HepG2 (cell line): Measurements from ENCODE around the gene BIRC5. TPM values are rescaled to one million over a fixed set of nuclear protein-coding genes. Genes with fewer than 3 reads are reported as not detected.

Experiments used
- ATF2 ChIP-seq: sonication (generic); formaldehyde crosslinking; IDR thresholded peaks from 2 replicates; pipeline ENCODE4 v1.4.0; 2020; ENCODE audit warnings: missing genetic modification reagents
- BCL3 ChIP-seq: sonication (generic); formaldehyde crosslinking; IDR thresholded peaks from 2 replicates; pipeline ENCODE4 v1.5.1; 2020; ENCODE audit warnings: mild to moderate bottlenecking, missing genetic modification reagents, moderate library complexity
- GMEB1 ChIP-seq: sonication (generic); formaldehyde crosslinking; IDR thresholded peaks from 2 replicates; pipeline ENCODE4 v1.5.1; 2020; ENCODE audit warnings: missing genetic modification reagents, mild to moderate bottlenecking, borderline replicate concordance
- HIC2 ChIP-seq: sonication (generic); formaldehyde crosslinking; IDR thresholded peaks from 2 replicates; pipeline ENCODE4 v1.9.0; 2022; ENCODE audit warnings: low read depth, missing genetic modification reagents
- HMGXB4 ChIP-seq, 2 experiments: sonication (generic) in 1 of 2; formaldehyde crosslinking in 1 of 2; IDR thresholded peaks; 2 replicates each; pipeline versions ENCODE4 v1.4.0 to v1.6.1; 2018 to 2020; ENCODE audit warnings: missing genetic modification reagents in 2 of 2, borderline replicate concordance in 1 of 2, low read depth in 1 of 2, mild to moderate bottlenecking in 1 of 2, missing biosample characterization in 1 of 2
- HOMEZ ChIP-seq: IDR thresholded peaks from 2 replicates; pipeline ENCODE4 v1.6.1; 2016; ENCODE audit warnings: low read depth
- KDM4B ChIP-seq: sonication (generic); formaldehyde crosslinking; IDR thresholded peaks from 2 replicates; pipeline ENCODE4 v1.4.0; 2020; ENCODE audit warnings: missing genetic modification reagents
- PHF8 ChIP-seq: sonication (generic); formaldehyde crosslinking; IDR thresholded peaks from 2 replicates; pipeline ENCODE4 v1.5.0; 2020; ENCODE audit warnings: missing genetic modification reagents
- PRMT3 ChIP-seq: sonication (generic); formaldehyde crosslinking; IDR thresholded peaks from 2 replicates; pipeline ENCODE4 v1.8.1; 2022; ENCODE audit warnings: low read depth, mild to moderate bottlenecking, moderate library complexity, missing genetic modification reagents, borderline replicate concordance
- RXRA ChIP-seq: sonication (generic); formaldehyde crosslinking; IDR thresholded peaks from 2 replicates; pipeline ENCODE4 v1.5.1; 2020; ENCODE audit warnings: missing genetic modification reagents
- SRSF1 ChIP-seq: fragments of 200-400 bp; formaldehyde crosslinking; optimal IDR thresholded peaks from 2 replicates; pipeline ENCODE3; 2017; ENCODE audit warnings: mild to moderate bottlenecking, low read depth, low read length, moderate library complexity
- TAF1 ChIP-seq: sonication (generic); formaldehyde crosslinking; IDR thresholded peaks from 2 replicates; pipeline ENCODE4 v1.4.0; 2020; ENCODE audit warnings: missing genetic modification reagents
- ZNF230 ChIP-seq: sonication (generic); formaldehyde crosslinking; IDR thresholded peaks from 2 replicates; pipeline ENCODE4 v1.4.0; 2020; ENCODE audit warnings: mild to moderate bottlenecking, missing genetic modification reagents
- ZNF33B ChIP-seq: sonication (generic); formaldehyde crosslinking; IDR thresholded peaks from 2 replicates; pipeline ENCODE4 v1.5.1; 2020; ENCODE audit warnings: mild to moderate bottlenecking, missing genetic modification reagents
- ZNF558 ChIP-seq: sonication (generic); formaldehyde crosslinking; IDR thresholded peaks from 2 replicates; pipeline ENCODE4 v1.9.0; 2022; ENCODE audit warnings: mild to moderate bottlenecking, missing genetic modification reagents, borderline replicate concordance
- ZNF703 ChIP-seq: sonication (generic); formaldehyde crosslinking; IDR thresholded peaks from 2 replicates; pipeline ENCODE4 v1.5.1; 2020; ENCODE audit warnings: missing genetic modification reagents, mild to moderate bottlenecking, moderate library complexity, borderline replicate concordance
- ZNF891 ChIP-seq: sonication (generic); formaldehyde crosslinking; IDR thresholded peaks from 2 replicates; pipeline ENCODE4 v1.5.0; 2020; ENCODE audit warnings: mild to moderate bottlenecking, missing genetic modification reagents
- ZSCAN31 ChIP-seq: sonication (generic); formaldehyde crosslinking; IDR thresholded peaks from 2 replicates; pipeline ENCODE4 v1.5.0; 2020; ENCODE audit warnings: low read depth, mild to moderate bottlenecking, missing genetic modification reagents
- polyA plus RNA-seq, 8 experiments: library from polyadenylated mRNA; depleted of rRNA in 3 of 8; stranded (reverse) in 7 of 8; unstranded in 1 of 8; fragments of >200 nt; fragmentation: Illumina TruSeq in 4 of 8; extraction: Trizol in 4 of 8; gene quantifications; 2 replicates each; pipeline versions ENCODE4 v1.2.1 to v1.2.3, GENCODE V29; 2011 to 2016; ENCODE audit warnings: low read depth in 4 of 8, missing spikeins in 1 of 8, mixed read lengths in 1 of 8; ENCODE audit not compliant: insufficient read depth in 1 of 8
- total RNA-seq, 5 experiments: library from RNA; depleted of rRNA; stranded (reverse); fragments of >200 nt; fragmentation: Illumina TruSeq; extraction: Trizol; gene quantifications; 2 replicates each; pipeline ENCODE4 v1.2.3, GENCODE V29; 2016; ENCODE audit warnings: low read depth in 1 of 5

The BIRC5 gene
- total and polyA plus RNA-seq, 2 of the 13 experiments (the other 11 are each of a cell fraction or from before 2014, with no cell fraction given): 30.3 to 135 TPM

GRCh38 chr17:78241277-78242023 is 27.4 kb downstream of the BIRC5 start (continued):
- TF ChIP-seq HIC2 (peak; percentile 18; the same call in 1 of the 2 replicates), HOMEZ (CRISPR knock-in tag) (peak; percentile 64), PRMT3 (CRISPR knock-in tag) (no peak), PHF8 (CRISPR knock-in tag) (peak; percentile 47; the same call in 1 of the 2 replicates), GMEB1 (CRISPR knock-in tag) (peak; percentile 61), ZNF703 (CRISPR knock-in tag) (no peak), RXRA (CRISPR knock-in tag) (peak; percentile 18; the same call in 1 of the 2 replicates), ATF2 (peak; percentile 79; the same call in 1 of the 2 replicates), ZNF33B (peak; percentile 84), ZNF230 (CRISPR knock-in tag) (peak; percentile 58; the same call in 1 of the 2 replicates), ZNF891 (peak; percentile 79), ZSCAN31 (CRISPR knock-in tag) (no peak), SRSF1 (peak; percentile 18), BCL3 (CRISPR knock-in tag) (peak; percentile 80; the same call in 1 of the 2 replicates), KDM4B (peak; percentile 80; the same call in 1 of the 2 replicates), HMGXB4 (CRISPR knock-in tag; IDR thresholded peaks at IDR 0.05; ENCODE audit: borderline replicate concordance in 1 of 2, low read depth in 1 of 2) (peak; percentile 20 to 50; a peak in 3 of 4 replicates), TAF1 (CRISPR knock-in tag) (peak; percentile 50; the same call in 1 of the 2 replicates), ZNF558 (CRISPR knock-in tag) (no peak)
